Mucosa of descending colon (tissue), 3 donors: ENCODE data around the gene KASH5. TPM values are rescaled to one million over a fixed set of nuclear protein-coding genes. Genes with fewer than 3 reads are reported as not detected.

ENCODE experiments used
- ATAC-seq: fragments of 200-7000 bp; cut with Tn5 transposase; one replicate; pipeline ENCODE4 v1.9.1; 2020; ENCODE audit warnings: mild to moderate bottlenecking, moderate library complexity
- DNase-seq, 3 donors: peaks; one replicate each; pipeline ENCODE4 v3.0.0-alpha.2; 2020
- H3K36me3 ChIP-seq: fragments of 200-600 bp; one replicate; pipeline ENCODE4 v1.8.0; 2021; ENCODE audit warnings: low read depth, mild to moderate bottlenecking
- H3K4me1 ChIP-seq: fragments of 200-600 bp; one replicate; pipeline ENCODE4 v1.8.0; 2021; ENCODE audit warnings: low read depth, mild to moderate bottlenecking
- H3K4me3 ChIP-seq: fragments of 200-600 bp; one replicate; pipeline ENCODE4 v1.8.0; 2021; ENCODE audit warnings: mild to moderate bottlenecking
- H3K9me3 ChIP-seq: fragments of 200-600 bp; one replicate; pipeline ENCODE4 v1.8.0; 2021; ENCODE audit warnings: mild to moderate bottlenecking
- intact Hi-C, 2 donors: fragments of 100-400 bp; cut with DNase I in 1 of 2; cut with micrococcal nuclease in 1 of 2; formaldehyde crosslinking; loops; one replicate each; pipeline versions ENCODE4 v1.11.0 to v1.11.1; 2022; cut with DNase I, micrococcal nuclease
- total RNA-seq, 3 donors: library from RNA; stranded (reverse); fragmentation: NEBNext Ultra II Directional in 2 of 3; extraction: Animal tissue kit (Norgen Biotek cat#: 25700) in 2 of 3; gene quantifications; one replicate each; pipeline versions ENCODE4 v1.2.1 to v1.2.4, GENCODE V29; 2021 to 2023
- TF ChIP-seq, protein P1 (sequence below): fragments of 200-600 bp; IDR thresholded peaks from one replicate; pipeline ENCODE4 v1.8.0; 2022; ENCODE audit warnings: antibody characterized with exemption, mild to moderate bottlenecking
- donor health status: DM: no; HTN: no; CAD: no; lungs with moderate emphysema.
- donor health status: DM: no; HTN: no; CAD: no.
- donor health status: DM: no; HTN: yes; CAD: no.

The KASH5 gene
- total RNA-seq, 3 donors from 2014 or later: not detected

DNA sequence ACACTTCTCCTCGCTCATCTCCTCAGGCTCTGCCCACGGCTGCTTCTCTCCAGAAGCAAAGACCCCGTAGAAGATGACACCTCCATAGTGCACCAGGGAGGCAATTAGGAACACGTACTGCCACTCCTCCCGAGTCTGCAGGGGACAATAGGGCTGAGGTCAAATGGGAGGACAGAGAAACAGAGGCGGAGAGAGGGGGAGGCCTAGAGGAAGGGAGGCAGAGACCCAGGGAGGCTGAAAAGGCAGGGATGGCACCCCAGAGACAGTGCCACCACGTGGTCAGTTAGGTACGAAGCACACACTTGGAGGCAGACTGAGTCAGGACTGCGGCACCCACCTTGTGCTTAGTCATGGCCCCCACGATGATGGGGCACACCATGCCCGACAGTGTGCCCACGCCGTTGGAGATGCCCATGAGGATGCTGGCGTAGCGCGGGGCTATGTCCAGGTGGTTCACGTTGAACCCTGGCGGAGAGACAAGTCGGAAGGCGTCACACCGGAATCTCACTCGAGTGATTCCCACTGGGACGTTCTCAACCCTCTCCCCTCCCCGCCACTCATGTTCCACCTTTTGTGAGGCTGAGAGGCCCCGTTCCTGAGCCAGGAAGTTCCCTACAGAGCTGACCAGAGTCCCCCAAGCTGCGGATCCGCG is 42.8 kb downstream of the KASH5 start:
- no peaks in the 10 kb centered on the region for H3K9me3 ChIP-seq
- TF ChIP-seq, protein P1, sequence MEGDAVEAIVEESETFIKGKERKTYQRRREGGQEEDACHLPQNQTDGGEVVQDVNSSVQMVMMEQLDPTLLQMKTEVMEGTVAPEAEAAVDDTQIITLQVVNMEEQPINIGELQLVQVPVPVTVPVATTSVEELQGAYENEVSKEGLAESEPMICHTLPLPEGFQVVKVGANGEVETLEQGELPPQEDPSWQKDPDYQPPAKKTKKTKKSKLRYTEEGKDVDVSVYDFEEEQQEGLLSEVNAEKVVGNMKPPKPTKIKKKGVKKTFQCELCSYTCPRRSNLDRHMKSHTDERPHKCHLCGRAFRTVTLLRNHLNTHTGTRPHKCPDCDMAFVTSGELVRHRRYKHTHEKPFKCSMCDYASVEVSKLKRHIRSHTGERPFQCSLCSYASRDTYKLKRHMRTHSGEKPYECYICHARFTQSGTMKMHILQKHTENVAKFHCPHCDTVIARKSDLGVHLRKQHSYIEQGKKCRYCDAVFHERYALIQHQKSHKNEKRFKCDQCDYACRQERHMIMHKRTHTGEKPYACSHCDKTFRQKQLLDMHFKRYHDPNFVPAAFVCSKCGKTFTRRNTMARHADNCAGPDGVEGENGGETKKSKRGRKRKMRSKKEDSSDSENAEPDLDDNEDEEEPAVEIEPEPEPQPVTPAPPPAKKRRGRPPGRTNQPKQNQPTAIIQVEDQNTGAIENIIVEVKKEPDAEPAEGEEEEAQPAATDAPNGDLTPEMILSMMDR: no peak
- peak in 1 of 3 donors; percentile 37 for DNase-seq
- H3K4me3 ChIP-seq: no peak overlapping the region
- no peak for ATAC-seq
- H3K36me3 ChIP-seq: no peaks in the 10 kb centered on the region
- intact Hi-C loops: loop anchor here in 1 of 2 donors (5.0 kb wide), 1 partner anchor 34 kb away; no protein-coding TSS in a partner anchor
- H3K4me1 ChIP-seq: peaks cover 5% of the 10 kb centered on the region

DNA sequence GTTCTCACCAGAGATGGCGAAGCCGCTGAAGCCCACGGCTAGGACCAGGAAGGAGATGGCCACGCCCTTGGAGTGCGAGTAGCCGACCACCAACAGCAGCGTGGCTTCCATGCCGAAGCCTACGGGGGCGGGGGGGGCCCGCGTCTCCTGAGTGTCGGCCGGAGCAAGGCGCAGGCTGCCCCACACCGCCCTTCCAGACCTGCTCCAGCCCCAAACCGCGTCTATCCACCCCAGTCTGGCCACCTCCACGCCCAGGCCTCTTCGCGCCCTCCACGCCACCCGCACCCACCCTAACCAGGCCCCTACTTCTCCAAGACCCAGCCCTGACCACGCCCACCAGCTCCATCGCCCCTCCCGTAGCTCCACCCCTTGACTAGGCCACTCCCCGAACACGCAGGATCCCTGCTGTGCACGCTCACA is 43.3 kb downstream of the KASH5 start:
- no peak overlapping the region for H3K4me3 ChIP-seq

DNA sequence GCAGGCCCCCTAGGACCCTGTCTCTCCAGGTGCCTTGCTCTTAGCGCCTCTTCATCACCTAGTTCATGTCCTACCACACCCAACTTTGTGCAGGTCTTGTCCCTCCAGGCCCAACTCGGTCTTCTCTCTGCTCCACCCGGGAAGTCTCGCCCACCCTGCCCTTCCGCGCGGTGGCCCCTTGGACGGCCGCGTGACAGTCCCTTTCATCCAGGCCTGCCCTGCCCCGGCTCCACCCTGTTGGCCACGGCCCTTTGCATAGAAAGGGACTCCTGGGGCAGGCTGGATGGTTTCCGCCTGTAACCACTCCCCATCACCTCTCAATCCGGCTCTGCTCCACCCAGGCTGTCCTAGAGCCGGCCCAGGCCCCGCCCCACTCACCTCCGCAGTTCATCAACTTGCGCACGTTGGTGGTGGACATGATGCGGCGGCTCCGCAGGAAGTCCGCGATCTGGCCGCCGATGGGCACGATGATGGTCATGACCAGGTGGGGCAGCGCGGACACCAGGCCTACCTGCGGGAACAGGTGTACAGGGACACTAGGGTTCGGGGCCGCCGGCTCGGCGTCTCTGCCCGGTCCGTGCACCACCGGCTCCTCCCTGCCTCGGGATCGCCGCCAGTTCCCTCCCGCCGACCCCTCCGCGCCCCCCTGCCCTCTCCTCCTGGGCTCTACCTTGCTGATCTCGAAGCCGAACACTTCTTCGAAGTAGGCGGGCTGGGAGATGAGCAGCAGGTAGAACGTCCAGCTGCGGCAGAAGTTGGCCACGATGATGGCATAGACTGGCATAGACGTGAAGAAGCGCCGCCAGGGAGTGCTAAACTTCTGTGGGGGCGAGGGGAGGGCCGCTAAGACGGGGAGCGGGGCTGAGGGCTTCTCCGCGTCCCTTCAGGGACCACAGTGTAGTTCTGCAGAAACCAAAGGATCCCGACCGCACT is 44.4 kb downstream of the KASH5 start:
- H3K4me3 ChIP-seq: no peak overlapping the region
- no peaks in the 10 kb centered on the region for H3K36me3 ChIP-seq
- no peaks in the 10 kb centered on the region for H3K9me3 ChIP-seq
- ATAC-seq: peak; percentile 93
- intact Hi-C loops: loop anchor here in 1 of 2 donors (5.0 kb wide), 1 partner anchor 35 kb away; no protein-coding TSS in a partner anchor
- TF ChIP-seq, protein P1: no peak
- H3K4me1 ChIP-seq: peaks cover 5% of the 10 kb centered on the region
- DNase-seq: peak; percentile 63 to 70 (median 66)

More for the DNA sequence above, 43.3 kb downstream of the KASH5 start:
- TF ChIP-seq, protein P1: no peak
- Histone ChIP-seq H3K9me3 (no peaks in the 10 kb centered on the region), H3K36me3 (no peaks in the 10 kb centered on the region), H3K4me1 (peaks cover 5% of the 10 kb centered on the region)
- intact Hi-C loops: loop anchor here in 1 of 2 donors (5.0 kb wide), 1 partner anchor 34 kb away; no protein-coding TSS in a partner anchor
- ATAC-seq (no peak), DNase-seq (peak in 1 of 3 donors; percentile 52)

DNA sequence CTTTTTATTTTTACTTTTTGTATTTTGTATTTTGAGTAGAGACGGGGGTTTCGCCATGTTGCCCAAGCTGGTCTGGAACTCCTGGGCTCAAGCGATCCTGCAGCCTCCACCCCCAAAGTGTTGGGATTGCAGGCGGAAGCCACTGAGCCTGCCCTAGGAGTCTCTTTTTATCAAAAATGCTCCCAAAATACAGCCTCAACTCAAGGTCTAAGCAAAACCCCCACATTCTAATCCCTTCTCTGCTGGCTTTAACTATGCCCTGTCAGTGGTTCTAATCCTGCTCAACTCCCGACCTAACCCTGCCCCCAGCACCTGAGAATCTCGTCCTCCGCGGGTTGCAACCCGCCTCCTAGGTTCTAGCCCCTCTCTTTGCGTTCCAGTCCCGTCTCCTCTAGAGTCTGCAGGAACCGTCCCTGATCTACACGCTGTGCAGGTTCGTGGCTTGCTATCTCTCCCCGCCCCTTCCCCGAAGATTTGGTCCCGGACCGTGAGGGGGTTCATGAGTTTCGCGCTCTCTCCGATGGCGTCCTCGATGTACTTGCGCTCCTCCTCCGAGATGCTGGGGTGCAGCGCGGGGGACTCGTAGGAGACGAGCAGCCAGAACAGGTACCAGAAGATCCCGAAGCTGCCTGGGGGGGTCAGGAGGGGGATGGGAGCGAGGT is 45.3 kb downstream of the KASH5 start:
- DNase-seq: no peak
- no peaks in the 10 kb centered on the region for H3K36me3 ChIP-seq
- intact Hi-C loops: loop anchor here in 1 of 2 donors (5.0 kb wide), 1 partner anchor 36 kb away; no protein-coding TSS in a partner anchor
- H3K4me1 ChIP-seq: peaks cover 1% of the 10 kb centered on the region
- no peaks in the 10 kb centered on the region for H3K9me3 ChIP-seq
- no peak overlapping the region for H3K4me3 ChIP-seq
- TF ChIP-seq, protein P1: no peak
- no peak for ATAC-seq

DNA sequence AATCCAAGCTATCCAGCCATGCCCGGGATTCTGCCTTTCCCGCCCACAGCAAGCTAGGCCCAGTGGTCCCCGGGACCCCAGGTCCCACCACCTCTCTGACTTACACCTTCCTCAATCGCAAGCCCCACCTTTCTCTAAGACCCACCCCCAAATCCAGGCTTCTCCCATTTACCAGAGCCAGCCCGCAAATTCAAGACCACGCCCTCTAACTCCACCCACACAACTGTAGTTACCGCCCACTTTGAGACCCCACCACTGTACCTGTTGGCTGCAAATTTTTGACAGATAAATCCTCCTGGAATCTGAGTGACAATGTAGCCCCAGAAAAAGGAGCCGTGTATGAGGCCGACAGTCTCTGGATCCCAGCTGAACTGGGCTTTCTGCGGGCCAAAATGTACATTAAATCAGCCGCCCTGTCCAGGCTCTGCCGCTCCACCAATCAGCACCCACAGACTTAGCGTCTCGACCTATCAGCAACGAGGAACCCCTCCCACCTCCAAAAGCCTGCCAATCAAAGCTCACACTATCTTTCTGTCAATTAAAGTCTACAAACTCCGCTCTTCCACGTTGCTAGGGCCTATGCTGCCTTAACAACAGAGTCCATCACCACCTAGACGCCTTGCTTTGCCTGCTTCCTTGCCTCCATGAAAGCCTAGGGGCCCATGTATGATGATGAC is 47.0 kb downstream of the KASH5 start:
- Histone ChIP-seq H3K36me3 (no peaks in the 10 kb centered on the region), H3K4me3 (no peak overlapping the region), H3K4me1 (no peaks in the 10 kb centered on the region), H3K9me3 (no peaks in the 10 kb centered on the region)
- DNase-seq (peak in 1 of 3 donors; percentile 22), ATAC-seq (no peak)
- TF ChIP-seq, protein P1: no peak
- intact Hi-C loops: loop anchor here in 1 of 2 donors (5.0 kb wide), 1 partner anchor 38 kb away; no protein-coding TSS in a partner anchor
